Activated CD4-positive, CD25-positive, alpha-beta regulatory T cell treated with anti-CD3 and anti-CD28 coated beads, Interleukin-2, amount 50 U/mL, for 72 hours (primary cell): ENCODE measurements around the gene SLIT1.

Experiments used
- DNase-seq: peaks from one replicate; pipeline ENCODE4 v3.0.0; 2021

SLIT1 gene

DNA sequence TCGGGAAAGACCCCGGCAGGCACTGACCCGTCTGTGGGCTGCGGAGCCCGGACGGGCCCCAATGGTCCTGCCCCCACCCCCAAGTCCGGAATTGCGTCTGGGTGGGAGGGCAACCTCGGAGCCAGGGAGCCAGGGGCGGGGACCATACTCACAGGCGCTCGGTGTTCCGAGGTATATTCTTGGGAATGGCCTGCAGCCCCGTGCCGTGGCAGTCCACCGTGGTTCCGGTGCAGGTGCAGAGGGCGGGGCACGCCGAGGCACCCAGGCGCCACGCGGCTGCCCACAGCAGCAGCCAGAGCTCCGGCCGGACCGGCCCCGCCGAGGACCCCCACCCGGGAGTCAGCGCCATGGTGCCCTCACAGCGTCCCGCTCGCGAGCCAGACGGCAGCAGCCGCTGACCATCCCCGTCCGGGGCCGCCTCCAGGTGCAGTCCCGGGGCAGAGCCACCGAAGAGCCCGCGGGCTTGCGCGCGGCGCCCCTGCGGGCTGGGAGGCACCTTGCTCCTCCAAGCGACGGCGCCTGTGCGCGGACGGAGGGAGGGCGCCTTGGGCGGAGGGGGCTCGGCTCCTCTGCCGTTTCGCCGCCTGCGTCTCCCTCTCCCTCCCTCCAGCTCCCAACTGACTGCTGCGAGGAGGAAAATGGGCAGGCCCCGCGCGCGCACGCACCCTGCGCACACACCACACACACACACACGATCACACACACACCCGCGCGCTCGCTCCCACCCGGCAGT lies at the start of gene SLIT1:
Gene SLIT1, minus strand, starts transcription at position 634 of the 733 bp plus-strand sequence. Its CDS starts 285 bp downstream, at position 349.
- no peak for DNase-seq

DNA sequence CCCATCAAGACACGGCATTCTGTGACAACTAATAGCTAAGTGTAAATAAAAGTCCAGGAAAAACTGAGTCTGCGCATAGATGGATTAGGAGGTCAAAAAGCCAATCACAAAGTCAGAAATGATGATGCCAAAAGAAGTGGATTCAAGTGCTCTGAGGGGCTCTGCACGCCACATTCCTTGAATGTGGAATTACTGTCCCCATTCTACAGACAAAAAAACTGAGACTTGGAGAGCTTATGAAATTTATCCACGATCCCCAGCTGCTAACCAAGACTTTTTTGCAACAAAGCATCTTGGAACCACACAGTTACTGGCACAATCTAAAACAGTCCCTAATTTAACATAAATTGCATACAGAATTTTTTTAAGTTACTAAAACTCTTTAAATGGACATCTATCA lies 49.6 kb upstream of the SLIT1 start:
- no peak for DNase-seq

GRCh38 chr10:97234400-97234799 lies 48.6 kb upstream of the SLIT1 start:
- no peak for DNase-seq

DNA sequence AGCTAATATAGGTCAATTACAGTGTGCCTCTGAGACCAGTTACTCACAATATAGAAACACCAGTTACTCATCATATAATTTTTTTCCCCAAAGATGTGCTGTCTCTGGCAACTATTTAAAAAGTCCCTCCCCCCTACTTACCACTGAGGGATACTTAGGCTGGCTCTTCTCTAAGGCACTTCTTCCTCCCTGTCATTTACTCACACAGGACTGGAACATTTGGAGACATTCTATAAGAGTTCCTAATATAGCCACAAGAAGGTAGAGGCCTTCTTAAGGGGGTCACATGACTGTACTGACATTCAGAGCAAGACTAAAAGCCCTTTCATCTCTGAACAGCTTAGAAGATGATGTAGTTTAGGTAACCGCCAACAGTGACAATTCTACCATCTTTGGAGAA lies 44.4 kb upstream of the SLIT1 start:
- DNase-seq: no peak

DNA sequence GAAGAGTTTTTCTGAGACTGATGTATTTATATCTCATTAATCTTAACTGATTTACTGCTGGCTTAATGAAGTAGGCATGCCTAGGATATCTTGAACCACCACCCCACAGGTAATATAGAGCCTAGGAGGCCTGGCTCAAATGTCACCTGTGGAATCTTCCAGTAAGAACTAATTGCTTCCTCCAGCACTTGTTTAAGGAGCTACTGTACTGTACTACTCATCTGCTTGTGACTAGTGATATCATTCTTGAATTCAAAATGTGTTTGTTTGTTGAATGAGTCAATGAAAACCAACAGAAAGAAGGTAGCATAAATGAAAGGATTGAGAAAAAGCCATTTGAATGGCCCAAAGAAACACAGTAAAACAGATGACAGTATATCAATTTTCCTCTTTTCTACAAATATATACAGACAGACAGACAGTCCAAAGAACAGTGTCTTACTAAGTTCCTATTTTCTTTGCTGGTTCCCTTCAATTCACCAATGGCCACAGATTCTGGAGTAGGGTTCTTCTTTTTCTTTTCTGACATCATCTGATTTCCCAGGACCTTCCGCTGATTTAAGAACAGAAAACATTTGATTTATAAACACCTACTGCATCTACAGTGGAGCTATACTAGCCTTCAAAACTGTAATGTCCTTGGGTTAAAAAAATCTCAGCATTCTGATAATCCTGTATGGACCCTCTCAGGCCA lies 43.7 kb upstream of the SLIT1 start:
- DNase-seq: no peak

DNA sequence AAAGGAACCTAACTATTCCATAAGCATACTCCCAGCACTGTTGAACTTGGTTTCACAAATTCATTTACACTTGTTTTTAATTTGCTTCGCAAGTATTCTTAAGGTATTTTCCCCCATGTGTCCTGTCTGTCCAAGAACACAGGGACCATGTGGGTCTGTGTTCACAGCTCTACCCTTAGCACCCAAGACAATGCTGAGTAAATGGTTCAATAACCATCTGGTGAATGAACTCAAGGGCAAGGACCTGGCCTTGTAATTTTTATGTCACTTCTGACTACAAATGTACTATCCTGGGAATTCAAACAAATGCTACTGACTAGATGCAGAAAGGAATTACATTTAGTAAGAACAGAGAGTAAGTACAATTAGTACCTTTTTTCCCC lies 43.0 kb upstream of the SLIT1 start:
- no peak for DNase-seq

- DNase-seq: no peak
Observed at GRCh38 chr10:97228130-97228774, 42.5 kb upstream of the SLIT1 start.

- no peak for DNase-seq
Observed at GRCh38 chr10:97226398-97226797, 40.6 kb upstream of the SLIT1 start.

GRCh38 chr10:97224483-97225435 lies 39.0 kb upstream of the SLIT1 start:
- no peak for DNase-seq

DNA sequence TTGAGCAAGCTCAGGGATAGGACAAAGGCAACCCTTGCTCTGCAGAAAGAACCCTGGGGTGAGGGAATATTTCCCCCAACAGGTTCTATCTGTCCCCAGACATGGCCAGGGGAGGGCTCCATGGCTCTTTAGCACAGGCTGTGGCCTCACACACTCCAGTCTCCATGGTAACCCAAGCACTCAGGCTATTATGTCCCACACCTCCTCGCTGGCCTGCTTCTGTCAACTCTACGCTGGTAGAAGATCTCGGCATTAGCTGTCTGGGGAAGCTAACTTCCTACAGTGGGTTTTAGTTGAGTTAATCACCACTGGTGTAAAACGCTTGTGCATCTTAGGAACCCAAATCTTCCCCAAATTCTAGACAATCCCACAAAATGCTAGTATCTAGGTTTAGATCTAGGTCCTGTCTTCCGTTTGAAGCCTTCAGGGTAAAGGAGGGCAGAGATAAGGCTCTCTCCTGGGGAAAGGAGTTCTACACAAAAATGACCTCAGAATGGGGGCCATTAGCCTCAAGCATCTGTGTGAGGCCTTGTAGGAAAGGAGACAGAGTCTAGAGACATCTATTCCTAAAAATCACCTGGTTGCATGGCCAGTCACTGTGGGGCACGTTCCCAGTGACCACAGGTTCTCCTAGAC lies 36.7 kb upstream of the SLIT1 start:
- no peak for DNase-seq

DNA sequence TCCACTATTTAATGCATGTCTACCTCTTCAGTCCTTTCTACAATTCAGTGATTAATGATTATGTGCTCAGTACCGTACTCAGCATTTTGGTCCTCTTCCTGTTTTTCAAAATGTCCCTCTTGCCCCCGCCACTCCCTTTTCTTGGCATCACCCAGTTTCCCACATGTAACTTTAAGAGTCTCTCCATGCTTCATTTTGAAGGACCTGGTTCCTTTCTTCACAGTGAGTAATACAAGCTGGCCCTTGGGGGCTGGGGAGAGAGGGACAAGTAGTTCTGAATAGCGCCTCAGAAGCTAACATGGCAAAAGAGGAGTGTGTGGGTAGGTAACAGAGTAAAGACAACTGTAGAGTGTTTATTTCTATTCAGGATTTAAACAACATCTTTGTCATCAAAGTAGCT lies 34.6 kb upstream of the SLIT1 start:
- no peak for DNase-seq

DNA sequence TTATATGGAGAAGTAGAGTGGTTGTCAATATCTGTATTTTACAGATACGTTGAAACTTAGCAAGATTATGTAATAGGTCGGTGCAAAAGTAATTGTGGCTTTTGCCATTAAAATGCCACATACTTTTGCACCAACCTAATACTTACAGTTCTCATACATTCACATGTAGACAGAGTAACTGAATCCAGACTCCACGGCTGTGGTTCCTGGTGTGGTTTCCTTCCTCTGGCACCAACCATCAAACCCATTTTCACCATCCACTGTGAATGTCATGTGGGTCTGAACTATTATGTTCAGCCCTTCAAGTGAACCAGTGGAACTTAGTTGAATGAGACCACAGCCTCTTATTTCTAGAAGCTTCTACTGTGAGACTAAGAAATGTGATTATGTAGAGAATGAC lies 31.5 kb upstream of the SLIT1 start:
- no peak for DNase-seq

GRCh38 chr10:97215619-97216260 lies 30.0 kb upstream of the SLIT1 start:
- no peak for DNase-seq

DNA sequence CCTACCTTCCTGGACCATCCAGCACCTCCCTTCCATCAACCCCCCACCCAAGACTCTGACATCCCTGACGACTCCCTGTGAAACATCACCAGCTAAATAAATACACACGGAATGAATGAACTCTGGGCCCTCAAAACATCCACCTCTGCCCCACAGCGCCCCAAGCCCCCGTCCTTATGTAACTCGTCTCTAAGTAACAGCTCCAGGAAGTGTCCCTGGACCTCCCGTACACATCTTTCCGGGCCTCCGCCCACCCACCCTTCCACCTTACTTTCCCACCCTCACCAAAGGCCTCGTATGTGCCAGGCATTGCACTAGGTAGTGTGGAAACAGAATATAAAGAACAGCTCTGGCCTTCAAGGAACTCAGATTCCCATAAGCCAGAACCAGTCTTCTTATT lies 27.7 kb upstream of the SLIT1 start:
- DNase-seq: no peak

GRCh38 chr10:97211229-97211628 lies 25.5 kb upstream of the SLIT1 start:
- DNase-seq: no peak

GRCh38 chr10:97210543-97210960 lies 24.8 kb upstream of the SLIT1 start:
- DNase-seq: peak; percentile 78

DNA sequence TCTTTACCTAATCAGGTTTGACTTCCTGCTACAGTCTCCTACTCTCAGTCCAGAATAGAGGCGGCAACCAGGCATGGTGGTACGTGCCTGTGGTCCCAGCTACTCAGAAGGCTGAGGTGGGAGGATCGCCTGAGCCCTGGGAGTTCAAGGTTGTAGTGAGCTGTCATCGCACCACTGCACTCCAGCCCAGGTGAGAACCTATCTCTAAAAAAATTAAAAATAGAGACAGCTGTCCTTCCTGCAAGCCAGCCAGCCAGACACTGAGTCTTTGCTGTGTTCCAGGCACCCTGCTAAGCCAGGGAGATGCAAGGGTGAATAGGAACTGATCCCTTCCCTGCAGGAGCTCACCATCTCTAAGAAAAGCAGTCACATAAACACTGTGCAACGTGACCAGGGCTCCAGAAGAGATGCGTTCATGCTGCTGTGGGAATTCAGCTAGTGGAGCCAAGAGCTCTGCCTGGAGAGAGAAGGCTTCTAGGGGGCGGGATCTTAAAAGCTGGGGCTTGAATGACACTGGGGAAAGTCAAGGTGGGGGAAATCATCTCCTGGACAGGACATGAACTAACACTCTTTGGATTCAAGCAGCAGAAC lies 22.1 kb upstream of the SLIT1 start:
- no peak for DNase-seq

DNA sequence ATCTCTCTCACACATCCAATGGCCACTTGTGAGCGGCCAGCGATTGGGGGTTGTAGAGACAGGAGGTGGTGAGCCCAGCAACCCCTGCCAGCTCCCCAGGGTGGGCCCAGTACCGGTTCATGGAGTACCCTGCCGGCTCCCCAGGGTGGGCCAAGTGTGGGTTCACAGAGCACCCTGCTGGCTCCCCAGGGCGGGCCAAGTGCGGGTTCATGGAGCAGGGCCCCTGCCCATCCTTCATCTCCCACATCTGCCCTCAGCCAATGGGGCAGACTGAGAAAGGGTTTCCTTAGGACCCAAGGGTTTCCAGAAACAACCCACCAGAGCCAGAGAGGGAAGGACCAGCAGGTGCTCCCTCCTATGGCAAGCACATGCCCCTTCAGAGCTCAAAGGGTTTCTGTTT lies 21.4 kb upstream of the SLIT1 start:
- no peak for DNase-seq

- DNase-seq: no peak
Observed at GRCh38 chr10:97204826-97205679, 19.3 kb upstream of the SLIT1 start.

GRCh38 chr10:97203220-97203619 lies 17.5 kb upstream of the SLIT1 start:
- no peak for DNase-seq

- DNase-seq: no peak
Observed at GRCh38 chr10:97200616-97201015, 14.9 kb upstream of the SLIT1 start.
